ENCODE data around the gene CDH7.

DNA sequence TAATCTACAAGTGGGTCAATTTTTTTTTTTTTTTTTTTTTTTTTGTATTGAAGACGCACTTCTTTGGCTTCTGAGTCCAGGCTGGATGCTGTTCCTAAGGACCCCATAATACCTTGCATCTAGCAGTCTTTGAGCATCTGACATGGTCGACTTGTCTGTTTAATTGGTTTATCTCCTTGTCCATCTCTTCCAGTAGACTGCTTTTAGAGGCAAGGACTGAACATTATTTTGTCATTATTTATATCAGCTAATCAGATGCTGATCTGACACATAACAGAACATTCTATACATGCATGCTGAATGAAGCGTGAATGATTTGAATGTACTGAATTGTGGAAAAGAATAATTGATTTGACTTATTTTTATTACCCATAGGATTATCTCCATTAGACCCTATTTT is 118.7 kb downstream of the CDH7 start:
- no peak for TF ChIP-seq CTCF (IDR thresholded peaks at IDR 0.05)
- no peak for TF ChIP-seq POLR2A (IDR thresholded peaks at IDR 0.05)

All from thyroid gland (tissue), 4 donors.